ENCODE measurements around the gene S100A13.
"Not testable (repeated sequence)": the region's sequence is repeated elsewhere in the genome, so short reads cannot be mapped to it uniquely, and the experiment has no call there.

Gene S100A13

GRCh38 chr1:153587314-153587713 lies 40.0 kb downstream of the S100A13 start:
- Histone ChIP-seq H3K27ac (ENCODE audit: insufficient read depth in 1 of 2, low read depth in 1 of 2, low read length in 2 of 2, poor library complexity in 1 of 2, severe bottlenecking in 2 of 2) (no peak overlapping the region), H3K4me1 (ENCODE audit: control extremely low read depth in 1 of 4, control insufficient read depth in 4 of 4, insufficient read depth in 4 of 4, low read length in 3 of 4) (no peaks in the 10 kb centered on the region), H3K9me3 (ENCODE audit: control extremely low read depth in 1 of 5, control insufficient read depth in 4 of 5, insufficient read depth in 2 of 5, low read depth in 1 of 5, low read length in 4 of 5) (no peaks in the 10 kb centered on the region), H3K36me3 (ENCODE audit: control insufficient read depth in 4 of 4, insufficient read depth in 4 of 4, low read length in 3 of 4) (no peaks in the 10 kb centered on the region), H3K27me3 (replicated peaks in 2 of 5; ENCODE audit: control insufficient read depth in 4 of 5, insufficient read depth in 5 of 5, low read length in 4 of 5) (no peaks in the 10 kb centered on the region), H3K4me3 (ENCODE audit: control insufficient read depth in 1 of 7, extremely low read depth in 1 of 7, insufficient read depth in 4 of 7, low read depth in 2 of 7, low read length in 6 of 7) (no peak overlapping the region)
- ChIA-PET CTCF (interaction anchor here (0.7 to 1.8 kb wide), 4 partner anchors 9 to 40 kb away, joined by 3 to 10 read pairs (median 4); partner anchors contain the start of gene S100A13), POLR2A (no interaction called here)
- no peak for DNase-seq
- WGBS (ENCODE audit: insufficient coverage): 83% methylated on average over 2 of the region's 5 CpGs

GRCh38 chr1:153586347-153586746 lies 41.0 kb downstream of the S100A13 start:
- H3K4me1 ChIP-seq (ENCODE audit: control extremely low read depth in 1 of 4, control insufficient read depth in 4 of 4, insufficient read depth in 4 of 4, low read length in 3 of 4): no peaks in the 10 kb centered on the region
- no peaks in the 10 kb centered on the region for H3K36me3 ChIP-seq (ENCODE audit: control insufficient read depth in 4 of 4, insufficient read depth in 4 of 4, low read length in 3 of 4)
- no peaks in the 10 kb centered on the region for H3K9me3 ChIP-seq (ENCODE audit: control extremely low read depth in 1 of 5, control insufficient read depth in 4 of 5, insufficient read depth in 2 of 5, low read depth in 1 of 5, low read length in 4 of 5)
- ChIA-PET CTCF (interaction anchor here (0.9 to 1.8 kb wide), 4 partner anchors 10 to 18 kb away, joined by 3 to 10 read pairs (median 4); no protein-coding TSS in a partner anchor), POLR2A (no interaction called here)
- WGBS (ENCODE audit: insufficient coverage): no CpG with 5 or more reads among the region's 1 CpG
- H3K4me3 ChIP-seq (ENCODE audit: control insufficient read depth in 1 of 7, extremely low read depth in 1 of 7, insufficient read depth in 4 of 7, low read depth in 2 of 7, low read length in 6 of 7): no peak overlapping the region
- no peaks in the 10 kb centered on the region for H3K27me3 ChIP-seq (replicated peaks in 2 of 5; ENCODE audit: control insufficient read depth in 4 of 5, insufficient read depth in 5 of 5, low read length in 4 of 5)
- DNase-seq: no peak
- H3K27ac ChIP-seq (ENCODE audit: insufficient read depth in 1 of 2, low read depth in 1 of 2, low read length in 2 of 2, poor library complexity in 1 of 2, severe bottlenecking in 2 of 2): no peak overlapping the region

- Histone ChIP-seq H3K4me1 (ENCODE audit: control extremely low read depth in 1 of 4, control insufficient read depth in 4 of 4, insufficient read depth in 4 of 4, low read length in 3 of 4) (no peaks in the 10 kb centered on the region), H3K36me3 (ENCODE audit: control insufficient read depth in 4 of 4, insufficient read depth in 4 of 4, low read length in 3 of 4) (no peaks in the 10 kb centered on the region), H3K9me3 (ENCODE audit: control extremely low read depth in 1 of 5, control insufficient read depth in 4 of 5, insufficient read depth in 2 of 5, low read depth in 1 of 5, low read length in 4 of 5) (no peaks in the 10 kb centered on the region), H3K27ac (ENCODE audit: insufficient read depth in 1 of 2, low read depth in 1 of 2, low read length in 2 of 2, poor library complexity in 1 of 2, severe bottlenecking in 2 of 2) (no peak overlapping the region), H3K27me3 (replicated peaks in 2 of 5; ENCODE audit: control insufficient read depth in 4 of 5, insufficient read depth in 5 of 5, low read length in 4 of 5) (no peaks in the 10 kb centered on the region), H3K4me3 (ENCODE audit: control insufficient read depth in 1 of 7, extremely low read depth in 1 of 7, insufficient read depth in 4 of 7, low read depth in 2 of 7, low read length in 6 of 7) (no peak overlapping the region)
- 90% methylated on average over 1 of the region's 1 CpG for WGBS (ENCODE audit: insufficient coverage)
- no peak for DNase-seq
- CTCF ChIA-PET: no interaction called here
- POLR2A ChIA-PET: no interaction called here
Observed at GRCh38 chr1:153585006-153585405, 42.3 kb downstream of the S100A13 start.

GRCh38 chr1:153583976-153584375 lies 43.3 kb downstream of the S100A13 start:
- no peak for DNase-seq
- 90% methylated on average over 2 of the region's 2 CpGs for WGBS (ENCODE audit: insufficient coverage)
- Histone ChIP-seq H3K4me1 (ENCODE audit: control extremely low read depth in 1 of 4, control insufficient read depth in 4 of 4, insufficient read depth in 4 of 4, low read length in 3 of 4) (no peaks in the 10 kb centered on the region), H3K4me3 (ENCODE audit: control insufficient read depth in 1 of 7, extremely low read depth in 1 of 7, insufficient read depth in 4 of 7, low read depth in 2 of 7, low read length in 6 of 7) (no peak overlapping the region), H3K9me3 (ENCODE audit: control extremely low read depth in 1 of 5, control insufficient read depth in 4 of 5, insufficient read depth in 2 of 5, low read depth in 1 of 5, low read length in 4 of 5) (no peaks in the 10 kb centered on the region), H3K27ac (ENCODE audit: insufficient read depth in 1 of 2, low read depth in 1 of 2, low read length in 2 of 2, poor library complexity in 1 of 2, severe bottlenecking in 2 of 2) (no peak overlapping the region), H3K36me3 (ENCODE audit: control insufficient read depth in 4 of 4, insufficient read depth in 4 of 4, low read length in 3 of 4) (no peaks in the 10 kb centered on the region), H3K27me3 (replicated peaks in 2 of 5; ENCODE audit: control insufficient read depth in 4 of 5, insufficient read depth in 5 of 5, low read length in 4 of 5) (no peaks in the 10 kb centered on the region)
- ChIA-PET POLR2A (no interaction called here), CTCF (no interaction called here)

- H3K27ac ChIP-seq (ENCODE audit: insufficient read depth in 1 of 2, low read depth in 1 of 2, low read length in 2 of 2, poor library complexity in 1 of 2, severe bottlenecking in 2 of 2); DNase-seq; H3K4me3 ChIP-seq (ENCODE audit: control insufficient read depth in 1 of 7, extremely low read depth in 1 of 7, insufficient read depth in 4 of 7, low read depth in 2 of 7, low read length in 6 of 7); H3K27me3 ChIP-seq (replicated peaks in 2 of 5; ENCODE audit: control insufficient read depth in 4 of 5, insufficient read depth in 5 of 5, low read length in 4 of 5); CTCF ChIA-PET; H3K4me1 ChIP-seq (ENCODE audit: control extremely low read depth in 1 of 4, control insufficient read depth in 4 of 4, insufficient read depth in 4 of 4, low read length in 3 of 4); H3K9me3 ChIP-seq (ENCODE audit: control extremely low read depth in 1 of 5, control insufficient read depth in 4 of 5, insufficient read depth in 2 of 5, low read depth in 1 of 5, low read length in 4 of 5); POLR2A ChIA-PET; H3K36me3 ChIP-seq (ENCODE audit: control insufficient read depth in 4 of 4, insufficient read depth in 4 of 4, low read length in 3 of 4): not testable (repeated sequence)
- 100% methylated on average over 1 of the region's 3 CpGs for WGBS (ENCODE audit: insufficient coverage)
Observed at GRCh38 chr1:153583514-153583913, 43.8 kb downstream of the S100A13 start.

GRCh38 chr1:153582836-153583235 lies 44.5 kb downstream of the S100A13 start:
- H3K27ac ChIP-seq (ENCODE audit: insufficient read depth in 1 of 2, low read depth in 1 of 2, low read length in 2 of 2, poor library complexity in 1 of 2, severe bottlenecking in 2 of 2); POLR2A ChIA-PET; DNase-seq; H3K36me3 ChIP-seq (ENCODE audit: control insufficient read depth in 4 of 4, insufficient read depth in 4 of 4, low read length in 3 of 4); H3K27me3 ChIP-seq (replicated peaks in 2 of 5; ENCODE audit: control insufficient read depth in 4 of 5, insufficient read depth in 5 of 5, low read length in 4 of 5); H3K4me3 ChIP-seq (ENCODE audit: control insufficient read depth in 1 of 7, extremely low read depth in 1 of 7, insufficient read depth in 4 of 7, low read depth in 2 of 7, low read length in 6 of 7); CTCF ChIA-PET; H3K9me3 ChIP-seq (ENCODE audit: control extremely low read depth in 1 of 5, control insufficient read depth in 4 of 5, insufficient read depth in 2 of 5, low read depth in 1 of 5, low read length in 4 of 5); H3K4me1 ChIP-seq (ENCODE audit: control extremely low read depth in 1 of 4, control insufficient read depth in 4 of 4, insufficient read depth in 4 of 4, low read length in 3 of 4): not testable (repeated sequence)
- WGBS (ENCODE audit: insufficient coverage): 95% methylated on average over 11 of the region's 34 CpGs

- Histone ChIP-seq H3K36me3 (ENCODE audit: control insufficient read depth in 4 of 4, insufficient read depth in 4 of 4, low read length in 3 of 4) (no peaks in the 10 kb centered on the region), H3K4me3 (ENCODE audit: control insufficient read depth in 1 of 7, extremely low read depth in 1 of 7, insufficient read depth in 4 of 7, low read depth in 2 of 7, low read length in 6 of 7) (no peak overlapping the region), H3K27me3 (replicated peaks in 2 of 5; ENCODE audit: control insufficient read depth in 4 of 5, insufficient read depth in 5 of 5, low read length in 4 of 5) (peaks cover 0 to 8% (median 0%) of the 10 kb centered on the region in 5 experiments), H3K27ac (ENCODE audit: insufficient read depth in 1 of 2, low read depth in 1 of 2, low read length in 2 of 2, poor library complexity in 1 of 2, severe bottlenecking in 2 of 2) (no peak overlapping the region), H3K9me3 (ENCODE audit: control extremely low read depth in 1 of 5, control insufficient read depth in 4 of 5, insufficient read depth in 2 of 5, low read depth in 1 of 5, low read length in 4 of 5) (no peaks in the 10 kb centered on the region), H3K4me1 (ENCODE audit: control extremely low read depth in 1 of 4, control insufficient read depth in 4 of 4, insufficient read depth in 4 of 4, low read length in 3 of 4) (peaks cover 0 to 2% (median 0%) of the 10 kb centered on the region in 4 experiments)
- DNase-seq: no peak
- ChIA-PET CTCF (interaction anchor here (1.3 to 1.6 kb wide), 2 partner anchors 9 to 36 kb away, joined by 5 read pairs; no protein-coding TSS in a partner anchor), POLR2A (no interaction called here)
- 90% methylated on average over 3 of the region's 3 CpGs for WGBS (ENCODE audit: insufficient coverage)
Observed at GRCh38 chr1:153578936-153579335, 48.4 kb downstream of the S100A13 start.

Data from common myeloid progenitor, CD34-positive (primary cell).